SK-MEL-5 (cell line): ENCODE data around the gene NPTXR. TPM values are rescaled to one million over a fixed set of nuclear protein-coding genes. Genes with fewer than 3 reads are reported as not detected.

Experiments
- DNase-seq: peaks from one replicate; pipeline ENCODE4 v3.0.0-alpha.2; 2016; ENCODE audit warnings: low read depth, low spot score
- in situ Hi-C: cut with HindIII; loops from 2 replicates; pipeline ENCODE4 v1.10.0; 2016; ENCODE audit warnings: low sequenced_read_pairs, high pct_unique_total_duplicates, low pct_unique_long_range_greater_than_20kb
- total RNA-seq: library from RNA; depleted of rRNA; stranded (reverse); fragments of >200 nt; shearing (Covaris generic); gene quantifications from 2 replicates; pipeline ENCODE4 v1.2.3, GENCODE V29; 2014

The NPTXR gene
- total RNA-seq, 1 experiment from 2014 or later = 2.0 TPM

DNA sequence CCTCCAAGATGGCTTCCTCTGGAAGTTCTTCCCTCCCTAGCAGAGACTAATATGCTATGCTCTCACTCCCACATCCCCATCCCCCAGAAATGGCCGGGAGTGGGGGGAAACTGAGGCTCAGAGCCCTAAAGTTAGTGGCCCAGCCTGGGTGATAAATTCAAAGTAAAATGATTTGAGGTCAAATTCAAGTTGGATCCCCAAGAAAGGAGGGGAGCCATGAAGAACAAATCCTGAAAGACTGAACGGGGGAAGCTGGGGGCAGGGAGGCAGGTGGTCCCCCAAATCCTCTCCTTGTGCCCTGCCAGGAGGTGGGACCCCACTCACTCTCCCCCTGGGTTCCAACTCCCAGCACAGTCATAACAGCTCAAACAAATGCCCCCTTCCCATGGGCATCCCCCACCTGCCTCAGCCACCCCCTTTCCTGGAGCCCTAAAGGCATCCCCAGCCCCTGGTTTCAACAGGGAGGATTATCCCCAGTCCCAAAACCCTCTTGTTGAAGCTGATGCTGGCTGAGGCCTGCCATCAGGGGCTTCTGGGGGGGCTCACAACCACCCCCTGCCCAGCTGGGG, 27.0 kb upstream of the NPTXR start:
- in situ Hi-C loops = no loop called here

DNA sequence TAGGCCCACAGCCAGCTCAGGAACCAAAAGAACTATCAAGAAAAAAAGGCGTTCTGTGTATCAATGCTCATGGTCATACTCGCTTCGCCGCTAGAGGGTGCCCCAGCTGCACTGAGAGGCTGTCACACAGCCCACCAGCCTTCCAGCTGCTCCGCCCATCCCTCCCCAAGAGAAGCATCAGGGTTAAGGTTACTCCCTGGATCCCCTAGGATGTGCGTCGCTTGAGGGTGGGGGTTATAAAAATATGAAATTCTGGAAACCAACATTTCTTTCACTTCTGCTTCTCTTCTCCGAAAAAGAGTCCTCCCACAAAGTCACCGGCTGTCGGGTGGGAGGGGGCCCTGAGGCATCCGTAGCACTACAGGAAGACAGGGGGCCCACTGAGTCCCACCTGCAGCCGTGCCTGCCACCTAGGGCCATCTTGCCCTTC, 26.5 kb upstream of the NPTXR start:
- in situ Hi-C loops = no loop called here
- DNase-seq = peak; percentile 93

More for the DNA sequence above, 27.0 kb upstream of the NPTXR start:
- DNase-seq = no peak

DNA sequence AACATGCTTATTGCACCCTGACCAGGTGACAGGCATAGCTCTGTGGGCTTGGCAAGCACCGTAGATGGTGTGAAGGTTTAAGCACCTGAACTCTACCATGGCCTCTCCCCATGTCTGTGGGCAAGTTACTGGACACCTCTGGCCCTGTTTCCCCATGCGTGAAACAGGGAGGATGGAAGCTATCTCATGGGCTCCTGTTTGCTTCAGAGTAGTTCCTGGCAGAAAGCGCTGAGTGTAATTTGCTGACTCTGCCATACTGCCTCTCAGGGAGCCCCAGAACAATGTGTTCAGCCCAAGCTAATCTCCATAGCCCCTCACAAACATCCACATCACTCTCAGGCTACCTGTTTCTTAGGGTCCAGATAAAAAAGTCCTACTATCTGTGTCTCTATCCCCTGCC, 25.8 kb upstream of the NPTXR start:
- in situ Hi-C loops = no loop called here
- DNase-seq = no peak

DNA sequence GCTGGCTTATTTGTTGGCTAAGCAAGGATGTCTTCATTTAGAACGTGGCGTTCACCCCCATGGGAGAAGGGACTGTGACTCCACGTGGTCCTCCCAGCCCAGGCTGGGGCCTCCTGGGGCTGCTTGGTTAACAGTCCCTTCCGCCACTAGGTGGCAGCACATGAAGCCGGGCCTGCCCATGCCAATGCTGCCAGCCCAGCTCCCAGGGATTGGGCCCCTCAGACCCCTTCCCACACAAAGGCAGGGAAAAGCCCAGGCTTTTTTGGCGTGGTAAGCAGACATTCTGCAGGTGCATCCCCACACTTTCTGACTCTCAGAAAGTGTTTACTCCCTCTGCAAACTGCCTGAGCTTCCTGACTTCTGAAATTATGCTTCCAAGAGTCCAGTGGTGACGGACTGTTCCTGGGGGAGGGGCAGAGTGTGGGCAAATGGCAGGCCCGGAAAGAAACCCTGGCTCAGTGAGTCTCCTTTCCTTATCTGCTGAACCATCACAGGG, 25.1 kb upstream of the NPTXR start:
- in situ Hi-C loops = no loop called here
- peak; percentile 86 for DNase-seq

DNA sequence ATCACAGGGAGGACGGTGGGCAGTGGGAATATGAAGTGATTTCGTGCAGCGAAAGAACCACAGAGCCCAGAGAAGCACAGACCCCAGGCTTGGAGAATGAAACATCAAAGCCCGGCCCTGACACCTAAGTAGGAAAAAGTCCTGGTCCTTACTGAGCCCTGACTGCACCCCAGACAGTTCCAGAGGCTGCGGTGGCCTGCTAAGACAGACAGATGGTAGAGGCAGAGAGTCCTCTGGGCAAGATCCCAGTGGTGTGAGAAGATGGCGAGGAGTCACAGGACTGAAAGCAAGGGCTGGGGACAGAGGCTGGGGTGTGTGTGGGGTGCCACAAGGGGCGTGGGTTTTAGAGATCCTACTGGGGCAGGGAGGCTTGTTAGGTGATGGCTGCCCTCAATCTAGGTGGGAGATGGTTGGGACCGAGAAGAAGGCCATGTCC, 24.5 kb upstream of the NPTXR start:
- in situ Hi-C loops = no loop called here
- no peak for DNase-seq

DNA sequence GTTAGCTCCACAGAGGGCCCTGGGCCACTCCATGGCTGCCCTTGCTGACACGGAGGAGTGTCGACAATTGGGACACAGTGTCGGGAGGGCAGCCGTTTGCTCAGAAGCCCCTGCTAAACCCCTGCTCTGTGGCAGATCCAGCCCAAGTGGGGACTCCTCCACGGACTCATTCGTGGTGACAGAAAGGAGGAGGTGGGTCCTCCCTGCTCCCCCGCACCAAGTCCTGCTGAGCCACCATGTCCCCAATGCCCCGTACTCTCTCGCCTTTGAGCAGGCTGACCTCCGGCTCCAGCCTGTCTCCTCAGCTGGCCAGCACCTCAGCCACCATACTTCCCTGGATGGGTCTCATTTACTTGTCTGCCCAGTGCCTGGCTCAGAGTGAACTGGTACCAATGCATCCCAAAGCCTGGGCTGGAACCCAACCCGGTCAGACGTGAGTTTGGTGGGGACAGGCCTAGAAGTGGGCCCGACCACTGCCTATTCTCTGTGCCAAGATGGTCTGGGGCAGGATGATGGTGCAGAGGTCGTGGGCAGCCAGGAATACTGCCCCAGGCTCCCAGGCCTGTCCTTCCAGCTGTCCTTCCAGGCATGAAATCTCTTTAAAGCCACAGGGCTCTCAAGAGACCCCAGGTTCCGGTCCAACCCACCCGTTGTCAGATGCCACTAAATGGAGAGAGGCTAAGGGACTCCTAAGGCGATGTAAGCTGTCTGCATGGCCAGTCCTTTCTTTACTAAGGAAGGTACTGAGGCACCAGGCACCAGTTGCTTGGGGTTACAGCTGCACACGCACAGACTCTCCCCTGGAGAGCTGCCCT, 23.9 kb upstream of the NPTXR start:
- no peak for DNase-seq
- in situ Hi-C loops = no loop called here

DNA sequence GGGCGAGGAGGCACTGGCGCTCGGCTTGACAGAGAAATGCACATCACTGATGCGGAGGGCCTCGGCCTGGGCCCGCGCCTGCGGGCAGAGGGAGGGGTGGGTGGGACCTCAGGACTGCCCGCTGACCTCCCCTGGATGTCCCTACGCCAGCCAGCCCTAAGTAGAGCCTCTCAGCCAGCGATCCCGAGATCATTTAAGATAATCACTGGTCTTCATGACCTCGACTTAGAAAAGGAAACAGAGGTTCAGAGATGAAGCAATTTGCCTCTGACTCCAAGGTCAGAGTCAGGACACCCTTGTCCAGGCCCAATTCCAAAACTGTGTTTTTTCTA, 23.3 kb upstream of the NPTXR start:
- DNase-seq = no peak
- in situ Hi-C loops = no loop called here

DNA sequence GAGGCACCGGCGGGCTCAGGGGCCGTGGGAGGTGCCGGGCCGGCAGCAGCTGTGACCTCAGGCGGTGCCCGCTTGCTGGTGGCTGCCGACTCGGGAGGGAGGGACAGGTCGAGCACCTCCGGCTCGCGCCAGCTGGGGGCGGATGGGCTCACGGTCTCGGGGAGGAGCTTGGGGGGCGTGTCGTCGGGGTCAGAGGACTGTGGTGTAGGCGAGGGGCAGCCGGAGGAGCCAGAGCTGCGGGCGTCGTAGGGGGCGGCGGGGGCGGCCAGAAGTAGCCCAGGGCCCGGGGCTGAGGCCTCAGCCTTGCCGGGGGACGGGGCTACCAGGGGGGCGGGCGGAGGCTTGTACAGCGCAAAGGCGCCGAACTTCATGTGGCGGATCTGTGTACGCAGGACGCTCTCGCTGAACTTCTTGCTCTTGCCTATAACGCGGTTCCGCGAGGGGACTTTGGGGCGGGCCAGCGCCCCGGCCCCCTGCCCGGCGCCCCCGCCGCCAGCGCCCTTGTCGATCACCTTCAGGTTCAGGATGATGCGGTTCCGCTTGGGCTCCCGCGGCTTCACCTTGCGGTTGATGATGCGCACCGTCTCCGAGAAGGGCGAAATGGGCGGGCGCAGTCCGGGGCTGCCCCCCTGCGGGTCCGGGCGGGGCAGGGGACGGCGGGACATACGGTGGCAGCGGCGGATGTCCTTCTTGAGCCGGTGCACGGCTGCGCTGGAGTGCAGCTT, 22.7 kb upstream of the NPTXR start:
- in situ Hi-C loops = no loop called here
- DNase-seq = no peak

DNA sequence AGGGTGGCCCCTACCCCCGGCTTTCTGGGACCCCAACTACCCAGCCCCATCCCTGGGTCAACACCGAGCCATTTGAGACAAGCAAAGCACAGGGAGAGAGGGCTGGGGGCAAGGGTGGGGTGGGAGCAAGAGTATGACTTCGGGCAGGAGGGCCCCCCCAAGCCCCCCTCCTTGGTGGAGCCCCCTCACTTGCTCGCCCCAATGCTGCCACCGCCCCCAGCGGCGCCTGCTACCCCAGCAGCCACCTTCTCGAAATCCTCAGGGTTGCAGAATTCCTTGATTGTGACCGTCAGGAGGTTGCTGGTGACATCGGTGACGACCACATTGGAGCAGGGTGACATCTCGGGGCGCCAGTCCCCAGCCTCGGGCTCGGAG, 22.2 kb upstream of the NPTXR start:
- in situ Hi-C loops = no loop called here
- DNase-seq = no peak

DNA sequence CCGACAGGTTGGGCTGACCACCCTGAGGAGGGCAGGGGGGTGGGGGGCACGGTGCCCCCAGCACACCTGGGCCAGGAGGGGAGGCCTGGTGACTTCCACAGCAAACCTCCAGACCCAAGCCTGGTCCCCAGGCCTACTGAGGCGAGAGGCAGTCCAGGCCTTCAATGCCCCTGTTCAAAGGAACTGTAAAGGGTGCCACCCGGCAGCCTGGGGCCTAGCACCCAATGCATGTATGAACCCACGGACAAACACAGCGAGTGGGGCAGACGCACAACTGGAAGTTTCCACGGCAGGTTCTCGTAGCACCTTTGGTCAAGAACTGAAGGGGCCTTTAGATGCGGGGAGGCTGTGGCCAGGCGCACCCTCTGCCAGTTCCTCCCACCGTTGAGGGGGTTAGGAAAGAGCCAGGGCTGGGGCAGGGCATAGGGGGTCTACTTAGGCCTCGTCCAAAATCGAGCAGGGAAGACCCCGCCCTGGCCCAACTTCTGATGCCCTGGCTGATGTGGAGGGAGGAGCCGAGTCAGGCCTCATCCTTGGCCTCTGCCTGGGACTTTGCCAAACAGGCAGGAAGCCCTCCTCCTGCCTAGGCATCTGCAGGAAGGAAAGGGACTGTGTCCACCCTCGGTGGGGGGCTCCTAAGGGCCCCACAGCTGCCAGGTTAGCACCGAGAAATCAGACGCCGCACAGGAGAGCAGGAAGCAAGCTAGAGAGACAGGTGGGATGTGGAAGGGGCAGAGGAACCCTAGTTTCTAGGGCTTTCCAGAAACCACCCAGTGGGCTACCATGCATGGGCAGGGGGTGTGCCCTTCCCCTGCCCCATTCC, 21.6 kb upstream of the NPTXR start:
- no peak for DNase-seq
- in situ Hi-C loops = no loop called here

DNA sequence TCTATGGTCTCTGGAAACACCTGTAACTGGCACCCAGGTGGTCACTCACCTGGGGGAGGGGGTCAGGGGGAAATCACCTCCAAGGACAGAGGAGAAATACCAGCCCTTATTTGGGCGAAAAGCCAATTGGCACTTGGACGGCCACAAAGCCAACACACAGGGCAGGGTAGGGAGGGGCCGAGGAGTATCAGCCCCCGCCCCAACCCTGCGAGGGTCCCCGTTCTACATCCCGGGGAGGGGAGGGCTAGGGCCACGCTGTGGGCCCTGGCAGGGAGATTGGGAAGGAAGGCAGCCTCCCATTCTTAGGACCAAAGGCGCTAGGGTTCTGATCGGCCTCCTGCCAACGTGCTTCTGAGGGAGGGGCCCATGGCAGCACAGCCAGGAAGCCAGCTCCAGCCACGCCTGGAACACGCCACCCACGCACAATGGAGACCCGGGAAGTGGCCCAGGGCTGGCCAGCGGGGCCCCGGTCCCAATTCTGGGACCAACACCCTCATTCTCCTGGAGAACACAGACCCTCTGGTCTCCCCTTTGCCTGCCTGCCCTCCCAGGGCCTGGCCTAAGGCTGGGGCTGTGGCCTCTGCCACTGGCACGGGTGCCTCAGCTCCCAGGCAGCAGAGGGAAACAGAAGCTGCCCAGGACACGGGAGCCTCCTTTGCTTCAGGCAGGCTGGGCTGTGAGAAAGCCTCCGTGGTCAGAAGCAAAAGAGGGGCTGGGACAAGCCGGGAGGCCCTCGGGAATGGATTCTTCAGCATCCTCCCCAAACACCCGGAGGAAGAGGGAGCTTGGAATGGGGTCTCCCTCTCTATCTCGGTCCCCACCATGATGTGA, 20.7 kb upstream of the NPTXR start:
- in situ Hi-C loops = no loop called here
- DNase-seq = no peak

DNA sequence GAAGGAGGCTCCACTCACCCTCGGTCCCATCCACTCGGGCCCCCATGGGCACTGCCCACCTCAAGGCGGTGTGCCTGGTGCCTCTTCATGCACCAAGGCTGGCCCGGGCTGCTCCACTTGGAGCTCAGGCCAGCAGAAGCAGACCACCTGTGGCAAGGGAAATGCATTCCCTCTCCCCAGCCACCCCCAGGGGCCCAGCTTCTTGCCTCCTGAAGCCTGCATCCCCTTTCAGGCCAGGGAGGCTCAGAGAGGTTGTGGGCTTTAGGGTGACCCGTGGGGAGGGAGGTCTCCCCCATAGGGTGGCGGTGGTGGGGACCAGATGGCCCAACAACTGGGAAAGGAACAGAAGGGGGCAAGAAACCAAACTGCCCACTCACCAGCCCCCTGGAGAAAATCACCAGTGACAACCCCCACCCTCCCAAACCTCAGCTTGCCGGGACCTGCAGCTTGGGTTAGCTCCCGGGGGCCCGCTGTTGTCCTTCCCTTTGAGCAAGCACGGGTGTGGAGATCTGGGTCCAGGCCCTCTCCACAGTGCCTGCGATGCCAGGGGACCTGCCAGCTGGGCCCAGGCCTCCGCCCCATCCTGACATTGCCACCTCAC, 19.8 kb upstream of the NPTXR start:
- in situ Hi-C loops = no loop called here
- DNase-seq = no peak

DNA sequence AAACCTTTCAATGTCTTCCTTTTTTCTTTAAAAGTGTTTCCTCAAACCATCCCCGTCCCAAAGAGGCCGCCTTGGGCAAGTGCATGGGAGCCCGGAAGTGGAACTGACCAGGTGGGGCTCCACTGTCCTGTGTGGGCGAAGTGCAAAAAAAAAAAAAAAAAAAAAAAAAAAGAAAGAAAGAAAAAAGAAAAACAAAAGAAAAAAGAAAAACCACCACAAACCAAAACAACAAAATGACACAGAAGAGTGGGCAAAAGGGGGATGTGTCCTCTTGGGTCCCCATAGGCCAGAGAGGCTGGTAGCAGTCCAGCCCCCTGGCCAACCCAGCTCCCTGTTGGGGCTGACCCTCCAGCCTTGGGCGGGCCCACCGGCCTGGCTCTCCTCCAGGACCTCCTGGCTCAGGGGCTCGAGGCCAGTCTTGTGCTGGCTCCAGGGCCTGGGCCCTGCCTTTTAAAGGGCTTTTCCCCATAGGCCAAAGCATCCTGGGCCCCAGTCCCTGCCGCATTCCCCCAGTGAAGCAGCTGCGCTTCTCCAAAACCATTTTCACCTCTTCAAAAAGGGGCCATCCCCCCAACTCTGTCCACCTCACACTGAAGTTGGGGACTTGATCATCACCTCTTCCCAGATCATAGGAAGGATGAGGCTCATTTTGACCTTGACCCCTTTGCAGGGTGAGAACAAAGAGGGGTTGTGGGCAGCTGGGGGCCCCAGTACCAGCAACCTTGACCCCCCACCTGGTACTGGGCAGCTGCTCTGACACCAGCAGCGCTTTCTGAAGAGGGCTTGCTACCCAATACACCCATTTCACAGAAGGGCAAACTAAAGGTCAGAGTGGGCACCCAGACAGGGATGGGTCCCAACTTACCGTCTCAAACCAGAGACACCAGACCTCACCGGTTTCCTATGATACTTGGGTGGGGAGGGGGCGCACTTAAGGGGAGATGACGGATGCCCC, 18.8 kb upstream of the NPTXR start:
- peak; percentile 29 for DNase-seq
- in situ Hi-C loops = no loop called here

DNA sequence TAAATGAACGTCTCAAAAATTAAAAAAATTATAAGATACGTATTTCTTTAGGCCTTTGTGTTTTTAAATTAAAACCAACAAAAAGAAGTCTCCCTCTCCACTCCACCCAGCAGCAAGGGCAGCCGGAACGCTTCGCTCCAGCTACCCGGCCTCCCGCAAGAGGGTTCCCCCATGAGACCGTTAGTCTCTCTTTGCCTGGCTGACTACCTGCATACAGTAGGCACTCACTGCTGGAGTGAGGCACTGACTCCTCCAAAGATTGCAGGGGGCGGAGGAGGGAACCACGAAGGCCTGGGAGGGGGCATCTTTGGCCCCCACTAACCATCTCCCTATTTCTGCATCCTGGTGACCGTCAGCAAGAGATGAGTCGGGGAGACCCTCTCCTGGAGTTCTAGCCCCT, 18.1 kb upstream of the NPTXR start:
- no peak for DNase-seq
- in situ Hi-C loops = no loop called here

DNA sequence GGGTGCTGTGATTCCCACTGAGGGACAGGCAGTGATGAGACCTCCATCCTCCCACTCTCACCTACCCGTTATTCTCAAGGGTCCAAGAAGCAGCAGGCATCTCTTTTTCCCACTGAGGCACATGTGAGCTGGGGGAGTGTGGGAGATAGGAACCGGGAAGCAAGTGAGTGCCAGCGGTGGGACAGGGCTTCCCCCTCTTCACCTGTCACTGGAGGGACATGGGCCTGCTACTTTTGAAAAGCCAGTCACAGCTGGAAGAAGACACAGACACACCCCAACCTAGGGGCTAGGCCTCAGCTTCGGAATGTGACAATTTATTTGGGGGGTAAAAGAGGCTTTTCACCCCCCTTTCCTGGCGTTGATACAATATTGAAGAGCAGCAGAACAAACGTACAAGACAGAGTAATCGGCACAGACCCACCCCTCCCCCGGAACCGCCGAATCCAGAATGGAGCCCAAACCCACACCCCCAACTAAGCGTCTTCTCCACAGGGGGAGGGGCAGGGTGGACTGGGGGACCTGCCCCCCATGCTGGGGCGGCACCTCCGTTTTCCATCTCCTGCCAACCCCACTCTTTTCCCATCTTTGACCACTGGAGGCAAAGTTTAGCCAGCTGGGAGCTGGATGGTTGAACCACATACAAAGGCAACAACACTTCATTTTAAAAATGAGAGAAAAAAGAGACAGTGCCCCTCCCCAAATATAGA, 17.5 kb upstream of the NPTXR start:
- no peak for DNase-seq
- in situ Hi-C loops = no loop called here
